B cell (primary cell): ENCODE measurements around the gene RFC3. TPM values are rescaled to one million over a fixed set of nuclear protein-coding genes. Genes with fewer than 3 reads are reported as not detected.
"Not testable (repeated sequence)": the region's sequence is repeated elsewhere in the genome, so short reads cannot be mapped to it uniquely, and the experiment has no call there.

ENCODE experiments used
- ATAC-seq: fragments of 200-7000 bp; cut with Tn5 transposase; one replicate; pipeline ENCODE4 v1.10.0; 2021; ENCODE audit warnings: low read depth, mild to moderate bottlenecking, moderate number of reproducible peaks, moderate library complexity
- CTCF ChIA-PET: fragments of 350-600 bp; sonication (Branson Sonifier 250); formaldehyde crosslinking; loops from one replicate; lab custom pipeline; 2021; ENCODE audit warnings: antibody characterized with exemption, inconsistent platforms; lab: Charles Lee
- POLR2A ChIA-PET: fragments of 350-600 bp; sonication (Branson Sonifier 250); formaldehyde crosslinking; loops from one replicate; lab custom pipeline; 2021; ENCODE audit warnings: antibody characterized with exemption; lab: Charles Lee
- DNase-seq: peaks from one replicate; pipeline ENCODE4 v3.0.0; 2013
- H2AFZ ChIP-seq: 2 replicates; pipeline ENCODE4 v1.6.1; 2012; ENCODE audit warnings: mild to moderate bottlenecking, low read depth, low read length; ENCODE audit not compliant: insufficient read depth, poor library complexity, severe bottlenecking
- H3K27ac ChIP-seq, 2 donors: 1 replicate in 1 of 2; 2 replicates in 1 of 2; pipeline ENCODE4 v1.5.1; 2012 to 2013; ENCODE audit warnings: low read length in 2 of 2, mild to moderate bottlenecking in 2 of 2, moderate library complexity in 1 of 2
- H3K27me3 ChIP-seq, 4 experiments: fragments of 200-600 bp in 1 of 4; sonication (generic) in 1 of 4; replicated peaks in 1 of 4; 1 replicate in 2 of 4; 2 replicates in 2 of 4; pipeline versions ENCODE4 v1.6.1 to v1.7.0; 2013 to 2016; ENCODE audit warnings: low read length in 3 of 4, mild to moderate bottlenecking in 2 of 4, mixed read lengths in 1 of 4, moderate library complexity in 1 of 4; ENCODE audit not compliant: insufficient read depth in 4 of 4, control insufficient read depth in 3 of 4; ENCODE audit errors: control extremely low read depth in 1 of 4
- H3K36me3 ChIP-seq, 2 experiments: replicated peaks in 1 of 2; 1 replicate in 1 of 2; 2 replicates in 1 of 2; pipeline versions ENCODE4 v1.6.1 to v1.7.1; 2013; ENCODE audit warnings: low read length in 1 of 2; ENCODE audit not compliant: insufficient read depth in 2 of 2, control insufficient read depth in 1 of 2; ENCODE audit errors: control extremely low read depth in 1 of 2, extremely low read depth in 1 of 2
- H3K4me1 ChIP-seq, 2 donors: fragments of 200-600 bp in 1 of 2; sonication (generic) in 1 of 2; 1 replicate in 1 of 2; 2 replicates in 1 of 2; pipeline versions ENCODE4 v1.5.1 to v1.6.1; 2013 to 2017; ENCODE audit warnings: low read length in 2 of 2; ENCODE audit not compliant: control insufficient read depth in 2 of 2, insufficient read depth in 2 of 2
- H3K4me2 ChIP-seq: replicated peaks from 2 replicates; pipeline ENCODE3; 2012; ENCODE audit warnings: mild to moderate bottlenecking, low read depth, low read length; ENCODE audit not compliant: poor library complexity, severe bottlenecking
- H3K4me3 ChIP-seq, 5 experiments: fragments of 200-600 bp in 1 of 5; sonication (generic) in 1 of 5; 1 replicate in 3 of 5; 2 replicates in 2 of 5; pipeline versions ENCODE4 v1.5.1 to v1.7.0; 2011 to 2016; ENCODE audit warnings: low read length in 4 of 5, mild to moderate bottlenecking in 4 of 5, low read depth in 2 of 5, control low read depth in 1 of 5, moderate library complexity in 1 of 5; ENCODE audit not compliant: insufficient read depth in 1 of 5; ENCODE audit errors: control extremely low read depth in 1 of 5, extremely low read depth in 1 of 5
- H3K79me2 ChIP-seq: fragments of 200-600 bp; sonication (generic); one replicate; pipeline ENCODE4 v1.6.0; 2016; ENCODE audit warnings: low read length; ENCODE audit not compliant: control insufficient read depth, insufficient read depth
- H3K9ac ChIP-seq: fragments of 200-600 bp; sonication (generic); 2 replicates; pipeline ENCODE4 v1.6.1; 2017; ENCODE audit warnings: mild to moderate bottlenecking, low read length, moderate library complexity
- H3K9me3 ChIP-seq, 3 donors: one replicate each; pipeline versions ENCODE4 v1.6.1 to v1.7.1; 2013; ENCODE audit warnings: low read length in 2 of 3; ENCODE audit not compliant: control insufficient read depth in 2 of 3, insufficient read depth in 1 of 3; ENCODE audit errors: control extremely low read depth in 1 of 3
- H4K20me1 ChIP-seq: 2 replicates; pipeline ENCODE4 v1.6.0; 2012; ENCODE audit warnings: mild to moderate bottlenecking, low read length; ENCODE audit not compliant: insufficient read depth, control insufficient read depth, poor library complexity, severe bottlenecking
- H3K27ac Mint-ChIP-seq: one replicate; pipeline ENCODE4 v1.8.0; 2021; ENCODE audit warnings: mixed read lengths
- H3K27me3 Mint-ChIP-seq: one replicate; pipeline ENCODE4 v1.8.0; 2021; ENCODE audit warnings: mixed read lengths
- H3K4me1 Mint-ChIP-seq: one replicate; pipeline ENCODE4 v1.8.0; 2021; ENCODE audit warnings: mixed read lengths
- H3K4me3 Mint-ChIP-seq: one replicate; pipeline ENCODE4 v1.8.0; 2021; ENCODE audit warnings: mixed read lengths
- H3K9me3 Mint-ChIP-seq: one replicate; pipeline ENCODE4 v1.8.0; 2022; ENCODE audit warnings: mixed read lengths; ENCODE audit not compliant: insufficient read depth
- CTCF ChIP-seq: fragments of 200-600 bp; IDR thresholded peaks from one replicate; pipeline ENCODE4 v1.8.0; 2022; ENCODE audit warnings: antibody characterized with exemption, mild to moderate bottlenecking
- EZH2 ChIP-seq: IDR thresholded peaks from 2 replicates; pipeline ENCODE4 v1.6.1; 2012; ENCODE audit warnings: borderline replicate concordance, low read depth, mild to moderate bottlenecking, moderate library complexity, low read length; ENCODE audit not compliant: insufficient read depth, poor library complexity, severe bottlenecking
- WGBS: methylation state at CpG from one replicate; pipeline ENCODE4 v1.1.5; 2013; ENCODE audit warnings: missing lambda C conversion rate; ENCODE audit not compliant: insufficient coverage; 5-methylcytosine and 5-hydroxymethylcytosine counted together
- intact Hi-C: fragments of 100-400 bp; cut with micrococcal nuclease; formaldehyde crosslinking; loops from one replicate; pipeline ENCODE4 v1.10.0; 2022
- polyA plus RNA-seq: library from polyadenylated mRNA; depleted of rRNA; stranded (reverse); fragments of >200 nt; gene quantifications from 2 replicates; pipeline ENCODE4 v1.2.3, GENCODE V29; 2012
- total RNA-seq, 2 donors: library from RNA; stranded (reverse); fragments of 120-200 nt in 1 of 2; gene quantifications; 1 replicate in 1 of 2; 2 replicates in 1 of 2; pipeline versions ENCODE4 v1.2.3 to v1.2.4, GENCODE V29; 2013 to 2022

Gene RFC3
- total and polyA plus RNA-seq, 2 donors (not counting 1 experiment from before 2014, with no cell fraction given): 3.2 to 9.4 TPM

- intact Hi-C loops: no loop called here
- ATAC-seq (no peak), DNase-seq (no peak)
- no peaks in the 10 kb centered on the region for H3K79me2 ChIP-seq
- TF ChIP-seq EZH2: no peak
- no peak for TF ChIP-seq CTCF
- H3K4me2 ChIP-seq: peak overlapping the region; percentile 22
- WGBS: 75% methylated on average over 4 of the region's 8 CpGs
- H3K9me3 ChIP-seq: no peaks in the 10 kb centered on the region
- Mint-ChIP-seq H3K4me3 (no peak overlapping the region), H3K27me3 (peaks cover 26% of the 10 kb centered on the region), H3K4me1 (no peaks in the 10 kb centered on the region), H3K27ac (no peak overlapping the region), H3K9me3 (no peaks in the 10 kb centered on the region)
- H3K36me3 ChIP-seq: no peaks in the 10 kb centered on the region
- no peak overlapping the region for H3K27ac ChIP-seq
- POLR2A ChIA-PET: no interaction called here
- H3K4me3 ChIP-seq: peak overlapping the region in 1 of 5 experiments; percentile 8
- CTCF ChIA-PET: no interaction called here
- no peak overlapping the region for H3K9ac ChIP-seq
- H3K4me1 ChIP-seq: no peaks in the 10 kb centered on the region
- H4K20me1 ChIP-seq: no peaks in the 10 kb centered on the region
- H2AFZ ChIP-seq: peak overlapping the region; percentile 6
- H3K27me3 ChIP-seq: no peaks in the 10 kb centered on the region
These were observed 11.3 kb upstream of the RFC3 start for GRCh38 chr13:33806470-33807248.

- H3K36me3 ChIP-seq, POLR2A ChIA-PET, H3K4me1 ChIP-seq, DNase-seq, H3K9me3 Mint-ChIP-seq, H4K20me1 ChIP-seq, H3K9me3 ChIP-seq, H3K4me2 ChIP-seq, H3K27me3 ChIP-seq, H3K4me3 Mint-ChIP-seq, H3K4me3 ChIP-seq, ATAC-seq, H3K27ac ChIP-seq, CTCF ChIA-PET, H3K79me2 ChIP-seq, H3K9ac ChIP-seq, H3K27ac Mint-ChIP-seq, H3K4me1 Mint-ChIP-seq: not testable (repeated sequence)
- peak overlapping the region; percentile 6 for H2AFZ ChIP-seq
- peaks cover 18% of the 10 kb centered on the region for H3K27me3 Mint-ChIP-seq
- 100% methylated on average over 4 of the region's 7 CpGs for WGBS
- intact Hi-C loops: loop anchor here (10.0 kb wide), 1 partner anchor 1132 kb away; the partner anchor contains the start of gene NBEA
These were observed 5.1 kb upstream of the RFC3 start for GRCh38 chr13:33812829-33813228.
